Right cardiac atrium (tissue), 5 donors: ENCODE measurements around the gene PHTF1. TPM values are rescaled to one million over a fixed set of nuclear protein-coding genes. Genes with fewer than 3 reads are reported as not detected.
A peak's percentile ranks its signal among the peaks of the same experiment; 100 is the strongest.
"Not testable (repeated sequence)": the region's sequence is repeated elsewhere in the genome, so short reads cannot be mapped to it uniquely, and the experiment has no call there.

Source experiments
- ATAC-seq, 2 donors: fragments of 200-7000 bp; cut with Tn5 transposase; one replicate each; pipeline versions ENCODE4 v1.8.0 to v1.9.1; 2020; ENCODE audit warnings: moderate library complexity in 2 of 2, mild to moderate bottlenecking in 1 of 2
- DNase-seq, 3 donors: peaks; one replicate each; pipeline ENCODE4 v3.0.0-alpha.2; 2020
- H3K27ac ChIP-seq: one replicate; pipeline ENCODE4 v1.5.1; 2013; ENCODE audit warnings: mild to moderate bottlenecking, low read length, control low read depth, moderate library complexity
- H3K27me3 ChIP-seq: one replicate; pipeline ENCODE4 v1.6.1; 2013; ENCODE audit not compliant: control insufficient read depth, insufficient read depth
- H3K4me1 ChIP-seq: one replicate; pipeline ENCODE4 v1.6.1; 2013; ENCODE audit warnings: low read length; ENCODE audit not compliant: control insufficient read depth, insufficient read depth
- H3K4me3 ChIP-seq: one replicate; pipeline ENCODE4 v1.5.1; 2013; ENCODE audit warnings: low read length, control low read depth
- H3K9me3 ChIP-seq: one replicate; pipeline ENCODE4 v1.6.1; 2013; ENCODE audit warnings: low read length; ENCODE audit not compliant: control insufficient read depth
- WGBS: extraction: QIAGEN DNeasy Blood & Tissue Kit; methylation state at CpG from one replicate; pipeline ENCODE4 v1.1.7; 2013; 5-methylcytosine and 5-hydroxymethylcytosine counted together
- intact Hi-C, 4 donors: fragments of 100-400 bp; cut with DNase I; formaldehyde crosslinking; loops; one replicate each; pipeline versions ENCODE4 v1.11.0 to v1.14.0; 2022 to 2023
- polyA plus RNA-seq: library from polyadenylated mRNA; stranded (reverse); fragments of 200-250 nt; gene quantifications from one replicate; pipeline ENCODE4 v1.2.3, GENCODE V29; 2013
- total RNA-seq, 4 donors: library from RNA; stranded (reverse); fragmentation: NEBNext Ultra II Directional; extraction: Animal tissue kit (Norgen Biotek cat#: 25700); gene quantifications; one replicate each; pipeline ENCODE4 v1.2.1, GENCODE V29; 2021
- donor health status: healthy with polysubstance abuse.
- donor health status: DM: no; HTN: yes; CAD: no.
- donor health status: DM: no; HTN: no; CAD: no.
- donor health status: DM: no; HTN: yes; CAD: no; lungs with severe emphysema.
- donor health status: DM: yes; HTN: yes; CAD: no.

The PHTF1 gene
- total and polyA plus RNA-seq, 5 donors, result 4.5 to 9.3 (median 8.7) TPM

GRCh38 chr1:113770031-113770430 is 10.7 kb upstream of the PHTF1 start:
- 66% methylated on average over 1 of the region's 1 CpG for WGBS
- H3K27ac ChIP-seq, result no peak overlapping the region
- no peak overlapping the region for H3K4me3 ChIP-seq
- no peaks in the 10 kb centered on the region for H3K9me3 ChIP-seq
- H3K4me1 ChIP-seq, result peaks cover 4% of the 10 kb centered on the region
- ATAC-seq (no peak), DNase-seq (no peak)
- no peaks in the 10 kb centered on the region for H3K27me3 ChIP-seq
- intact Hi-C loops, result no loop called here

GRCh38 chr1:113769601-113769970 is 10.3 kb upstream of the PHTF1 start:
- Histone ChIP-seq H3K27me3 (no peaks in the 10 kb centered on the region), H3K27ac (no peak overlapping the region), H3K4me1 (peaks cover 4% of the 10 kb centered on the region), H3K9me3 (no peaks in the 10 kb centered on the region), H3K4me3 (no peak overlapping the region)
- ATAC-seq (no peak), DNase-seq (no peak)
- intact Hi-C loops, result no loop called here

- 86% methylated on average over 1 of the region's 1 CpG for WGBS
- no peak overlapping the region for H3K27ac ChIP-seq
- no peaks in the 10 kb centered on the region for H3K9me3 ChIP-seq
- DNase-seq (no peak), ATAC-seq (no peak)
- H3K4me1 ChIP-seq, result peaks cover 4% of the 10 kb centered on the region
- H3K4me3 ChIP-seq, result no peak overlapping the region
- H3K27me3 ChIP-seq, result no peaks in the 10 kb centered on the region
- intact Hi-C loops, result no loop called here
Measured at GRCh38 chr1:113768916-113769600, 9.8 kb upstream of the PHTF1 start.

GRCh38 chr1:113765306-113766230 is 6.3 kb upstream of the PHTF1 start:
- intact Hi-C loops, result no loop called here
- Histone ChIP-seq H3K4me1 (peaks cover 4% of the 10 kb centered on the region), H3K9me3 (no peaks in the 10 kb centered on the region), H3K27me3 (no peaks in the 10 kb centered on the region), H3K4me3 (no peak overlapping the region), H3K27ac (no peak overlapping the region)
- WGBS, result 95% methylated on average over 2 of the region's 2 CpGs
- no peak for DNase-seq
- ATAC-seq, result no peak

- WGBS, result 88% methylated on average over 2 of the region's 2 CpGs
- ATAC-seq (no peak), DNase-seq (no peak)
- intact Hi-C loops, result loop anchor here in 1 of 4 donors (5.0 kb wide), 1 partner anchor 49 kb away; the partner anchor contains the start of gene RSBN1
- H3K9me3 ChIP-seq, result no peaks in the 10 kb centered on the region
- no peak overlapping the region for H3K4me3 ChIP-seq
- H3K27ac ChIP-seq, result no peak overlapping the region
- H3K27me3 ChIP-seq, result no peaks in the 10 kb centered on the region
- H3K4me1 ChIP-seq, result no peaks in the 10 kb centered on the region
Measured at GRCh38 chr1:113763661-113764060, 4.4 kb upstream of the PHTF1 start.

- Histone ChIP-seq H3K4me1 (no peaks in the 10 kb centered on the region), H3K9me3 (no peaks in the 10 kb centered on the region), H3K27ac (no peak overlapping the region), H3K27me3 (no peaks in the 10 kb centered on the region), H3K4me3 (no peak overlapping the region)
- WGBS, result 91% methylated on average over 3 of the region's 3 CpGs
- DNase-seq (no peak), ATAC-seq (no peak)
- intact Hi-C loops, result loop anchor here in 1 of 4 donors (5.0 kb wide), 1 partner anchor 50 kb away; the partner anchor contains the start of gene RSBN1
Measured at GRCh38 chr1:113761937-113762336, 2.7 kb upstream of the PHTF1 start.

GRCh38 chr1:113760102-113761080 is 1.1 kb upstream of the PHTF1 start:
- H3K27me3 ChIP-seq, result no peaks in the 10 kb centered on the region
- peak overlapping the region; percentile 99 for H3K4me3 ChIP-seq
- WGBS, result 73% methylated on average over 23 of the region's 23 CpGs
- no peaks in the 10 kb centered on the region for H3K9me3 ChIP-seq
- DNase-seq, result no peak
- no peaks in the 10 kb centered on the region for H3K4me1 ChIP-seq
- no peak for ATAC-seq
- intact Hi-C loops, result loop anchor here in 1 of 4 donors (5.0 kb wide), 1 partner anchor 52 kb away; the partner anchor contains the start of gene RSBN1
- H3K27ac ChIP-seq, result peak overlapping the region; percentile 93

GRCh38 chr1:113758631-113759332 is 504 bp downstream of the PHTF1 start:
- no peaks in the 10 kb centered on the region for H3K4me1 ChIP-seq
- peak overlapping the region; percentile 99 for H3K4me3 ChIP-seq
- WGBS, result under 1% methylated on average over 55 of the region's 55 CpGs
- ATAC-seq (peak; percentile 81 to 86), DNase-seq (peak; percentile 78 to 87 (median 87))
- intact Hi-C loops, result no loop called here
- H3K9me3 ChIP-seq, result no peaks in the 10 kb centered on the region
- no peaks in the 10 kb centered on the region for H3K27me3 ChIP-seq
- H3K27ac ChIP-seq, result peak overlapping the region; percentile 93

- ATAC-seq (no peak), DNase-seq (no peak)
- Histone ChIP-seq H3K27ac (no peak overlapping the region), H3K4me3 (no peak overlapping the region), H3K4me1 (no peaks in the 10 kb centered on the region), H3K27me3 (no peaks in the 10 kb centered on the region), H3K9me3 (no peaks in the 10 kb centered on the region)
- 91% methylated on average over 1 of the region's 1 CpG for WGBS
- intact Hi-C loops, result no loop called here
Measured at GRCh38 chr1:113756461-113756860, 2.8 kb downstream of the PHTF1 start.

- H3K27me3 ChIP-seq, ATAC-seq, H3K4me1 ChIP-seq, H3K27ac ChIP-seq, H3K4me3 ChIP-seq, H3K9me3 ChIP-seq, intact Hi-C loops, DNase-seq: not testable (repeated sequence)
- WGBS, result 92% methylated on average over 6 of the region's 6 CpGs
Measured at GRCh38 chr1:113753333-113753732, 6.0 kb downstream of the PHTF1 start.
